Raji (cell line): ENCODE measurements around the gene HSD3B7.

Experiments
- POLR2A ChIP-seq: IDR thresholded peaks from 2 replicates; pipeline ENCODE4 v1.6.1; 2011; ENCODE audit warnings: low read depth, low read length, control low read depth; ENCODE audit not compliant: insufficient read depth

Gene HSD3B7

GRCh38 chr16:31016018-31016417, 31.0 kb downstream of the HSD3B7 start:
- no peak for TF ChIP-seq POLR2A

DNA sequence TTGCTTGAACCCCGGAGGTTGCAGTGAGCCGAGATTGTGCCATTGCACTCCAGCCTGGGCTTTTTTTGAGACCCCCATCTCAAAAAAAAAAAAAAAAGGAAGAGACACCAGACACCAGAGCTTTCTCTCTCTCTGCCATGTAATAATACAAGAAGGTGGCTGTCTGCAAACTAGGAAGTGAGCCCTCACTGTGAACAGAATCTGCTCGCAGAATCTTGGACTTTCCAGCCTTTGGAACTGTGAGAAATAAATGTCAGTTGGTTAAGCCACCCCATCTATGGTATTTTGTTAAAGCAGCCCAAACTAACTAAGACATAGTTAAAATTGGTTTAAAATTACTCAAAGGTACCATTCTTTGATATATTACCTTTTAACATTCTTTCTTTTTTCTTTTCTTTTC, 35.5 kb downstream of the HSD3B7 start:
- no peak for TF ChIP-seq POLR2A

- TF ChIP-seq POLR2A: no peak
These were observed 37.7 kb downstream of the HSD3B7 start for GRCh38 chr16:31022544-31023251.

DNA sequence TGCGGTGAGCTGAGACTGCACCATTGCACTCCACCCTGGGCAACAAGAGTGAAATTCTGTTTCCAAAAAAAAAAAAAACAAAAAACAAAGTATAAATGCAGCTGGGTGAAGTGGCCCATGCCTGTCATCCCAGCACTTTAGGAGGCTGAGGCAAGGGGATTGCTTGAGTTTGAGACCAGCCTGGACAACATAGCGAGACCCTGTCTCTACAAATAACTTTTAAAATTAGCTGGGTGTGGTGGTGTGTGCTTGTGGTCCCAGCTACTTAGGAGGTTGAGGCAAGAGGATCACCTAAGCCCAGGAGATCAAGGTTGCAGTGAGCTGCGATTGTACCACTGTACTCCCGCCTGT, 38.2 kb downstream of the HSD3B7 start:
- TF ChIP-seq POLR2A: no peak

- no peak for TF ChIP-seq POLR2A
These were observed 38.7 kb downstream of the HSD3B7 start for GRCh38 chr16:31023627-31024226.

DNA sequence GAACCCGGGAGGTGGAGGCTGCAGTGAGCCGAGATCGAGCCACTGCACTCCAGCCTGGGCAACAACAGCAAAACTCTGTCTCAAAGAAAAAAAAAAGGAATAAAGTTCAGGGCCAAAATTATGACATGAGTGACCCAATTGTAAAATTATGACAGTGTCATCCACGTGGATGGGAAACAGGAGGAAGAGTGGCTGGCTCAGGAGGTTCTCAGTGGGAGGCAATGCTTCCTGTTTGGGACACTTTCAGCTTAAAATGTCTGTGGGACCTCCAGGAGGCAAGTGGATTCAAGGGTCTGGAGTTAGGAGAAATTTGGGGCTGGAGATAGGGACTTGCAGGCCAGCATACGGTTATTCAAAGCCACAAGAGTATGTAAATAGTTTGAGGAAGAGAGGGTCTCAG, 40.3 kb downstream of the HSD3B7 start:
- TF ChIP-seq POLR2A: no peak

- TF ChIP-seq POLR2A: no peak
These were observed 44.3 kb downstream of the HSD3B7 start for GRCh38 chr16:31029272-31029671.

- TF ChIP-seq POLR2A: no peak
These were observed 46.3 kb downstream of the HSD3B7 start for GRCh38 chr16:31031276-31031675.

DNA sequence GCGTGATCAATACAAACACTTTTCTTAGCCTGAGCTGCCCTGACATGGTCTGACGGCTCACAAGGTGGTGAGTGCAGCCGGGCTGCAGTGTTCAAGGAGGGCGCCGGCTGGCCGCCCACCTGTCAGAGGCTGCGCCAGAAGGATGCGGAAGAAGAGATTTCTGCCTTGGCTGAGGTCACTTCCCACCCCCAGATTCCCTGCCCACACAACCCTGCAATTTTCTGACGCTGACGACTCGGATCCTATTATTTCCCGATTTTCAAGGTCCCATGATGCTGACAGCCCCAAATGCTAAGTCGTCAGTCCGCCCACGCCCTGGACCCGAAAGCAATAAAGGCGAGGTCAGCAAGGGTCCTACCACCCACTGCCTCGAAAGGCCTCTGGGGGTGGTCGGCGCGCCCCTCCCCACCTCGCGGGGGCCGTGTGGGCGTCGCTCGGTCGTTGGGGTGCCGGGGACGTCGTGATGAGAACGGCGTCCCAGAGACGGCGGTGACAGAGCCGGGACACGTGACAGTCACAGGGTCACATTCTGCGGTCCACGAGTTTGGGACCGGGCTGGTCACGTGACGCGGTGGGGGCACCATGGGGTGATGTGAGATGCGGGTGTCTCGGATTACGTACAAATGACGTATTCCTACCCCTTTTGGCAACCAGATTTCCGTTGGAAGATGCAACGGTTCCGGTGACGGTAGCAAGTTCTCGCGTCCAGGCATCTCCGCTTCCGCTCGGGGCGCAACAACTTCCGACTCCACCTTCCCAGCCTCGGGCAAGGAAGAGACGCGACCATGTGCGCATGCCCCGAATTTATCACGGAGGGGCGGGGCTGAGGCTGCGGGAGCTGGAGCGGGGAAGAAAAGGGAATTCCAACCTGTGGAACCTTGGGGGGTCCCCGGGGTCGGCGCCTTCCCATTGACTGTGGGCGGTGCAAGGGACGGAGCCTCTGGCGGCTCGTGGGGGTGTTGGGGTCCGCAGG, 48.0 kb downstream of the HSD3B7 start, which contains the start of gene STX4:
STX4 (plus strand) TSS at position 823 of the 973 bp plus-strand sequence. CDS start 248 bp downstream, outside the sequence.
- peak; percentile 76 for TF ChIP-seq POLR2A

DNA sequence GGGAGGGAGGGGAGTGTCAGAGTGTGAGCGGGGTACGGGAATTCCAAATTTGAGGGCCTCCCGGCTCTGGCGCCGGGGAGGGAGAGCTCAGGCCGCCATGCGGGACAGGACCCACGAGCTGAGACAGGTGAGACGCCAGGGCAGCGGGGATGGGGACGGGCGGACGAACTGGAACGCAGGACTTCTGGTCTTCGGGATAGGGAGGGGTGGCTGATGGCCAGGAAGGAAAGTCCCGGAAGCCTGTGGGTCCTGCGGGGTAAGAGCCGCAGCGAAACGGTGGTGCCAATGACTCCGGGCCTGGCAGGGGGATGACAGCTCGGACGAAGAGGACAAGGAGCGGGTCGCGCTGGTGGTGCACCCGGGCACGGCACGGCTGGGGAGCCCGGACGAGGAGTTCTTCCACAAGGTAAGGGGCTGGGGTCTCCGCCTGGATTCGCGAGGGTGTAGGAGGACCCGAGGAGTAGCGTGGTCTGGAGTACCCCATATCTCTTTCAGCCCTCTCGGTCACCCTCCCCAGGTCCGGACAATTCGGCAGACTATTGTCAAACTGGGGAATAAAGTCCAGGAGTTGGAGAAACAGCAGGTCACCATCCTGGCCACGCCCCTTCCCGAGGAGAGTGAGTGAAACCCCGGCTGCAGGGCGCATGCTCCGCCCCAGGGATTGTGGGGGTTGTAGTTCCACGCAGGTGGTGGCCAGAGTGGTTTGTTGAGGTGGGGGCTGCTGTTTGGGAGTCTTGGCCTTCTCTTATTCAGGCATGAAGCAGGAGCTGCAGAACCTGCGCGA, 48.9 kb downstream of the HSD3B7 start:
- peak; percentile 41; the same call in 1 of the 2 replicates for TF ChIP-seq POLR2A

GRCh38 chr16:31036691-31037090, 51.7 kb downstream of the HSD3B7 start:
- no peak for TF ChIP-seq POLR2A
